Measurements from ENCODE around the gene CLN6. TPM values are rescaled to one million over a fixed set of nuclear protein-coding genes. Genes with fewer than 3 reads are reported as not detected.

The CLN6 gene
- total RNA-seq, 2 experiments from 2014 or later: 60.2 to 117 TPM

DNA sequence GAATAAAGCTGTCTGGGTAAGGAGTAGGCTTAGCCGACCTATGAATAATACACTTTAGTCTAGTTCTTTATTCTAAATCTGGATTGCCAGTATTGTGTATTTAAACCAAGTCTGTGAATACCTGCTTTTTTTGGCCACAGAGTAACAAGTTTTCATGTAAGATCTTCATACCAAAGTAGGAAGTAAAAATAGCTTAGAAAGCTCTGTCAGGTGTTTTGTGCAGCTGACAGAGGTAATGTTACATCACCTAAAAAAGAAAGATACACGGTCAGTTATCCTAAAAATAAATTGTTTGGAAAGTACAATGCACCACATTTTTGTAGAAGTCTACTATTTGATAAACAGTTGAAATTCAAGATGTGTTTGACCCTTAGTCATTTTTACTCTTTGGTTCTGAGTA lies 40.9 kb downstream of the CLN6 start:
- intact Hi-C loops (cut with micrococcal nuclease; ENCODE audit: unreplicated experiment): loop anchor here (1.0 to 5.0 kb wide), 3 partner anchors 41 to 406 kb away; partner anchors contain the start of gene CLN6
- no TSS peak for BruUV-seq (replicated peaks)
- peak overlapping the region; percentile 97 for H3K27ac ChIP-seq (ENCODE audit: low read depth, low read length, poor library complexity, severe bottlenecking)
- H4K20me1 ChIP-seq (ENCODE audit: insufficient read depth, low read length): no peaks in the 10 kb centered on the region
- no peaks in the 10 kb centered on the region for H3K9me2 ChIP-seq (ENCODE audit: insufficient read depth, low read length)
- peaks cover 86% of the 10 kb centered on the region for H3K36me3 ChIP-seq (ENCODE audit: insufficient read depth, low read length)
- TF ChIP-seq, protein P1, sequence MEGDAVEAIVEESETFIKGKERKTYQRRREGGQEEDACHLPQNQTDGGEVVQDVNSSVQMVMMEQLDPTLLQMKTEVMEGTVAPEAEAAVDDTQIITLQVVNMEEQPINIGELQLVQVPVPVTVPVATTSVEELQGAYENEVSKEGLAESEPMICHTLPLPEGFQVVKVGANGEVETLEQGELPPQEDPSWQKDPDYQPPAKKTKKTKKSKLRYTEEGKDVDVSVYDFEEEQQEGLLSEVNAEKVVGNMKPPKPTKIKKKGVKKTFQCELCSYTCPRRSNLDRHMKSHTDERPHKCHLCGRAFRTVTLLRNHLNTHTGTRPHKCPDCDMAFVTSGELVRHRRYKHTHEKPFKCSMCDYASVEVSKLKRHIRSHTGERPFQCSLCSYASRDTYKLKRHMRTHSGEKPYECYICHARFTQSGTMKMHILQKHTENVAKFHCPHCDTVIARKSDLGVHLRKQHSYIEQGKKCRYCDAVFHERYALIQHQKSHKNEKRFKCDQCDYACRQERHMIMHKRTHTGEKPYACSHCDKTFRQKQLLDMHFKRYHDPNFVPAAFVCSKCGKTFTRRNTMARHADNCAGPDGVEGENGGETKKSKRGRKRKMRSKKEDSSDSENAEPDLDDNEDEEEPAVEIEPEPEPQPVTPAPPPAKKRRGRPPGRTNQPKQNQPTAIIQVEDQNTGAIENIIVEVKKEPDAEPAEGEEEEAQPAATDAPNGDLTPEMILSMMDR (conservative IDR thresholded peaks at IDR 0.05; ENCODE audit: low read length): no peak
- no peak for TF ChIP-seq EZH2phosphoT487 (IDR thresholded peaks at IDR 0.05; ENCODE audit: borderline replicate concordance, low read depth, low read length)
- peaks cover 4% of the 10 kb centered on the region; the same call in 1 of the 2 replicates for H3K79me2 ChIP-seq (ENCODE audit: insufficient read depth, low read depth, low read length)
- peak overlapping the region; percentile 20; the same call in 1 of the 2 replicates for H2AFZ ChIP-seq (ENCODE audit: low read length)
- H3K4me1 ChIP-seq (ENCODE audit: insufficient read depth, low read length, poor library complexity, severe bottlenecking): peaks cover 70% of the 10 kb centered on the region
- H3K9me3 ChIP-seq (ENCODE audit: low read length): no peaks in the 10 kb centered on the region
- ChIA-PET POLR2A (interaction anchor here (1.0 kb wide), 1 partner anchor 40 kb away, joined by 3 read pairs; no protein-coding TSS in a partner anchor), CTCF (ENCODE audit: unreplicated experiment) (no interaction called here)
- H3K4me2 ChIP-seq (ENCODE audit: low read length): peak overlapping the region; percentile 64
- H3K4me3 ChIP-seq (ENCODE audit: low read depth, low read length, poor library complexity, severe bottlenecking): peak overlapping the region; percentile 37
- peak; percentile 86 for DNase-seq (ENCODE audit: low spot score)

DNA sequence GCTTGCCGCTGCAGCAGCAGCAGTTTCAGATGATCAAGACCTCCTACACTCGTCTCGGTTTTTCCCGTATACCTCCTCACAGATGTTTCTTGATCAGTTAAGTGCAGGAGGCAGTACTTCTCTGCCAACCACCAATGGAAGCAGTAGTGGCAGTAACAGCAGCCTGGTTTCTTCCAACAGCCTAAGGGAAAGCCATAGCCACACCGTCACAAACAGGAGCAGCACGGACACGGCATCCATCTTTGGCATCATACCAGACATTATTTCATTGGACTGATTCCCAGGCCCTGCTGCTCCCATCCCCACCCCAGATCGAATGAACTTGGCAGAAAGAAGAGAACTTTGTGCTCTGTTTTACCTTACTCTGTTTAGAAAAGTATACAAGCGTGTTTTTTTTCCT lies 42.0 kb downstream of the CLN6 start:
- Histone ChIP-seq H3K4me1 (ENCODE audit: insufficient read depth, low read length, poor library complexity, severe bottlenecking) (peaks cover 70% of the 10 kb centered on the region), H4K20me1 (ENCODE audit: insufficient read depth, low read length) (no peaks in the 10 kb centered on the region), H3K79me2 (ENCODE audit: insufficient read depth, low read depth, low read length) (peaks cover 4% of the 10 kb centered on the region; the same call in 1 of the 2 replicates), H3K9me2 (ENCODE audit: insufficient read depth, low read length) (no peaks in the 10 kb centered on the region), H3K27ac (ENCODE audit: low read depth, low read length, poor library complexity, severe bottlenecking) (peak overlapping the region; percentile 97), H3K4me2 (ENCODE audit: low read length) (peak overlapping the region; percentile 64), H3K9me3 (ENCODE audit: low read length) (no peaks in the 10 kb centered on the region), H3K4me3 (ENCODE audit: low read depth, low read length, poor library complexity, severe bottlenecking) (no peak overlapping the region), H3K36me3 (ENCODE audit: insufficient read depth, low read length) (peaks cover 86% of the 10 kb centered on the region), H2AFZ (ENCODE audit: low read length) (no peak overlapping the region)
- no TSS peak for BruUV-seq (replicated peaks)
- POLR2A ChIA-PET: no interaction called here
- TF ChIP-seq, protein P1 (conservative IDR thresholded peaks at IDR 0.05; ENCODE audit: low read length): no peak
- intact Hi-C loops (cut with micrococcal nuclease; ENCODE audit: unreplicated experiment): loop anchor here (5.0 kb wide), 1 partner anchor 405 kb away; no protein-coding TSS in a partner anchor
- DNase-seq (ENCODE audit: low spot score): peak; percentile 49
- CTCF ChIA-PET (ENCODE audit: unreplicated experiment): no interaction called here

DNA sequence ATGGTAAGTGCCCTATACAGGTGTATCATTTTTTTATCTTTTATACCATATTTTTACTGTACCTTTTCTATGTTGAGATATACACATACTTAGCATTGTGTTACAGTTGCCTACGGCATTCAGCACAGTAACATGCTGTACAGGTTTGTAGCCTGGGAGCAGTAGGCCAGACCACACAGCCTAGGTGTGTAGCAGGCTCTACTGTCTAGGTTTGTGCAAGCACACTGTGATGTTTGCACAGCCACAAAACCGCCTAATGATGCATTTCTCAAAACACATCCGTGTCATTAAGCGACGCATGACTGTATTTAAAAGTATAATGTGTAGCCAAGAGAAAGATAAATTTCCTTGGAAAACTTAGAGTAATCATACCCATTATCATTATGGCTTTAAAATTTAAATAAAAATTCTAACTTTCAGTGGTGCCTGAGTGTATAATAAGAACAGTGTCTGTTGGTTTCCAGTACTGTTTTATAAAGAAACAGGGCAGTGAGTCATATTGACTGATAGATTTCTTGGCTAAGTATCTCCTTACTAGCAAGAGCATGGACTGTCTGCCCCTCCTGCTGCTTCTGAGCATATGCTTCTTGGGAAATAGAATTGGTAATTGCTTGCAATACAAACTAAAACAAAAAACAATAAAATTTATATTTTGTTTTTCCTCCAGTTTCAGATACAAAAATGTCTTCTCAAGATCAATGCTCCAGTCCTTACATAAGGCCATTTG lies 42.7 kb downstream of the CLN6 start:
- TF ChIP-seq, protein P1 (conservative IDR thresholded peaks at IDR 0.05; ENCODE audit: low read length): no peak
- TF ChIP-seq EZH2phosphoT487 (IDR thresholded peaks at IDR 0.05; ENCODE audit: borderline replicate concordance, low read depth, low read length): no peak
- Histone ChIP-seq H3K9me3 (ENCODE audit: low read length) (no peaks in the 10 kb centered on the region), H3K36me3 (ENCODE audit: insufficient read depth, low read length) (peaks cover 84% of the 10 kb centered on the region), H4K20me1 (ENCODE audit: insufficient read depth, low read length) (no peaks in the 10 kb centered on the region), H3K4me3 (ENCODE audit: low read depth, low read length, poor library complexity, severe bottlenecking) (no peak overlapping the region), H2AFZ (ENCODE audit: low read length) (no peak overlapping the region), H3K9me2 (ENCODE audit: insufficient read depth, low read length) (no peaks in the 10 kb centered on the region), H3K4me1 (ENCODE audit: insufficient read depth, low read length, poor library complexity, severe bottlenecking) (peaks cover 63% of the 10 kb centered on the region), H3K4me2 (ENCODE audit: low read length) (peak overlapping the region; percentile 64), H3K79me2 (ENCODE audit: insufficient read depth, low read depth, low read length) (peaks cover 4% of the 10 kb centered on the region; the same call in 1 of the 2 replicates), H3K27ac (ENCODE audit: low read depth, low read length, poor library complexity, severe bottlenecking) (peak overlapping the region; percentile 97)
- ChIA-PET CTCF (ENCODE audit: unreplicated experiment) (no interaction called here), POLR2A (no interaction called here)
- intact Hi-C loops (cut with micrococcal nuclease; ENCODE audit: unreplicated experiment): loop anchor here (5.0 kb wide), 1 partner anchor 405 kb away; no protein-coding TSS in a partner anchor
- BruUV-seq (replicated peaks): no TSS peak
- DNase-seq (ENCODE audit: low spot score): no peak
